Stimulated activated naive CD8-positive, alpha-beta T cell treated with anti-CD3 and anti-CD28 coated beads, Interleukin-15, Interleukin-2, amounts not matched to agents 100 ng/mL and 50 ng/mL, for 24 hours (primary cell): Measurements from ENCODE around the gene NUDT21.
"Not testable (repeated sequence)": the region's sequence is repeated elsewhere in the genome, so short reads cannot be mapped to it uniquely, and the experiment has no call there.

ENCODE experiments used
- H3K27ac Mint-ChIP-seq: one replicate; pipeline ENCODE4 v1.8.0; 2021; ENCODE audit warnings: mild to moderate bottlenecking, mixed read lengths
- H3K27me3 Mint-ChIP-seq: one replicate; pipeline ENCODE4 v1.8.0; 2021; ENCODE audit warnings: mixed read lengths
- H3K36me3 Mint-ChIP-seq: one replicate; pipeline ENCODE4 v1.8.0; 2021; ENCODE audit warnings: low read depth, mixed read lengths
- H3K4me1 Mint-ChIP-seq: one replicate; pipeline ENCODE4 v1.8.0; 2021; ENCODE audit warnings: low read depth, mixed read lengths
- H3K4me3 Mint-ChIP-seq: one replicate; pipeline ENCODE4 v1.8.0; 2021; ENCODE audit warnings: mild to moderate bottlenecking, mixed read lengths
- H3K9me3 Mint-ChIP-seq: one replicate; pipeline ENCODE4 v1.8.0; 2021; ENCODE audit warnings: mixed read lengths

Gene NUDT21

DNA sequence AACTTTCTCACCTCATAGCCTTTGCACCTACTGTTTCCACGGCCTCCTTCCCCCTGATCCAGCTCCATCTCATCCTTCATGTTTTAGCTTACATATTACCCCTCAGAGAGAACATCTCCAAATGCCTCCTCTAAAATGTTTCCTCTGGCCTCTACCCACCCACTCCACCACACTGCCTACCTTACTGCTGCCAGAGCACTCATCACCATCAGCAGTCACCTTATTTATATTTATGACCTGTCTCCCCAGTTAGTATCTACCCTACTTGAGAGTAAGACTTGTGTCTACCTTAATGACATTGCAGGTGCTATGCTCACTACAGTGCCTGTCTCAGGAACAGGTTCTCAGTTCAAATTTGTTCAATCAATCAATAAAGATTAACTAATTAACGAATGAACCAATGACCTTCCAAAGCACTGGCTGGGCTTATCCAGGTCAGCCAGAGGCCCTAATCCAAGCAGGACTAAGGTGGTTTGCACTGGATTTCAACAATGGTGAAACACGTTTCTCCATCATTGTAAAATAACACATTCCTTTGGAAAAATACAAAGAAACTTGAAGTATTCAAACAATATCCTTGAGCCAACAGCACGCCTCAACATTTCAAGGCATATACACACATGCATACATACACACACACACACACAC lies 66.9 kb downstream of the NUDT21 start:
- Mint-ChIP-seq H3K4me1 (no peaks in the 10 kb centered on the region), H3K27ac (no peak overlapping the region), H3K27me3 (no peaks in the 10 kb centered on the region), H3K9me3 (peaks cover 31% of the 10 kb centered on the region), H3K36me3 (peaks cover 76% of the 10 kb centered on the region), H3K4me3 (no peak overlapping the region)

DNA sequence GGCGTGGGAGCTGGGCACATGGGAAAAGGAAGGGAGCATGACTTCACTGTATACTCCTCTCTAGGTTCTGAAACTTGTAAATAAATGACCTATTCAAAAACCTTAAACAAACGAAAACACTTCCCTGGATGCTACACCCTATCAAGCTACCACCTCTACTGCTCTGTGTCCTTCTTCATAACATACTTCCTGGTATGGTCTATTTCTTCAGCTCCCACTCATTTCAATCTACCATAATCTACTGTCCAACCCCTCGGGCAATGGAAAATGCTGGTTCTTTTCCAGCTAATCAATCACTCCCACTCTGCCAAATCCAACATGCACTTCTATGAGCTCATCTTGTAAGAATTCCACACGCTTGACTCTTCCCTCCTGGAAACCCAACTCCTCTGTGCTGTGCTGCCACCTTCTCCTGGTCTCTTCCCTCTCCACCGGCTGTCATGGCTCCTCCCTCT lies 68.2 kb downstream of the NUDT21 start:
- Mint-ChIP-seq H3K27me3 (no peaks in the 10 kb centered on the region), H3K27ac (no peak overlapping the region), H3K4me3 (no peak overlapping the region), H3K9me3 (peaks cover 31% of the 10 kb centered on the region), H3K4me1 (no peaks in the 10 kb centered on the region), H3K36me3 (peaks cover 83% of the 10 kb centered on the region)

DNA sequence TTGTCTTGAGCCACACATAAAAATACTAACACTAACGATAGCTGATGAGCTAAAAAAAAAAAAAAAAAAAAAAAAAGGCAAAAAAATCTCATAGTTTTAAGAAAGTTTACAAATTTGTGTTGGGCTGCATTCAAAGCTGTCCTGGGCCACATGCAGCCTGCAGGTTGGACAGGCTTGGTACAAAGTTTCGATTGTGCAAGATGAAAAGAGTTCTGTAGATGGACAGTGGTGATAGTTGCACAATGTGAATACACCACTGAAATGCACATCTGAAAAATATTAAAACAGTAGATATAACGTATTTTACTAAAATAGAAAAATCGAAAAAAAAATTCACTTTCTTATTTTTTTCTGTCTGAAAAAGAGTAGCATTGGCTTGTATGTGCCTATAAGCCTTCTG lies 68.7 kb downstream of the NUDT21 start:
- no peaks in the 10 kb centered on the region for H3K4me1 Mint-ChIP-seq
- H3K4me3 Mint-ChIP-seq = no peak overlapping the region
- H3K27ac Mint-ChIP-seq = no peak overlapping the region
- H3K36me3 Mint-ChIP-seq = peaks cover 82% of the 10 kb centered on the region
- H3K9me3 Mint-ChIP-seq = peaks cover 31% of the 10 kb centered on the region
- H3K27me3 Mint-ChIP-seq = no peaks in the 10 kb centered on the region

DNA sequence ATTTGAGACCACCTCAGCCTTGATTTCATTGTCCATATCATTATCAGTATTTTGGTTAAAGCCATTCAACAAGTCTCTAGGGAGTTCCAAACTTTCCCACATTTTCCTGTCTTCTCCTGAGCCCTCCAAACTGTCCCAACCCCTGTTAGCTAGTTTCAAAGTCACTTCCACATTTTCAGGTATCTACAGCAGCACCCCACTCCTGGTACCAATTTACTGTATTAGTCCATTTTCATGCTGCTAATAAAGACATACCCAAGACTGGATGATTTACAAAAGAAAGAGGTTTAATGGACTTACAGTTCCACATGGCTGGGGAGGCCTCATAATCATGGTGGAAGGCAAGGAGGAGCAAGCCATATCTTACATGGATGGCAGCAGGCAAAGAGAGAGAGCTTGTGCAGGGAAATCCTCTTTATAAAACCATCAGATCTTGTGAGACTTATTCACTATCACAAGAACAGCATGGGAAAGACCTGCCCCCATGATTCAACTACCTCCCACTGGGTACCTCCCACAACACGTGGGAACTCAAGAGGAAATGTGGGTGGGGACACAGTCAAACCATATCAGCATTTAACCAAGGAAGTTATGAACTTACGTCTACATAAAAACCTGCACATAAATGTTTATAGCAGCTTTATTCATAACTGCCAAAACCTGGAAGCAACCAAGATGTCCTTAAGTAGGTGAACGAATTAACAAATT lies 70.2 kb downstream of the NUDT21 start:
- H3K4me1 Mint-ChIP-seq, H3K27me3 Mint-ChIP-seq, H3K27ac Mint-ChIP-seq, H3K4me3 Mint-ChIP-seq: not testable (repeated sequence)
- H3K9me3 Mint-ChIP-seq = peaks cover 31% of the 10 kb centered on the region
- peaks cover 78% of the 10 kb centered on the region for H3K36me3 Mint-ChIP-seq
